ENCODE data around the gene C10orf62. TPM values are rescaled to one million over a fixed set of nuclear protein-coding genes. Genes with fewer than 3 reads are reported as not detected.

The C10orf62 gene
- total RNA-seq, 2 experiments from 2014 or later: not detected

DNA sequence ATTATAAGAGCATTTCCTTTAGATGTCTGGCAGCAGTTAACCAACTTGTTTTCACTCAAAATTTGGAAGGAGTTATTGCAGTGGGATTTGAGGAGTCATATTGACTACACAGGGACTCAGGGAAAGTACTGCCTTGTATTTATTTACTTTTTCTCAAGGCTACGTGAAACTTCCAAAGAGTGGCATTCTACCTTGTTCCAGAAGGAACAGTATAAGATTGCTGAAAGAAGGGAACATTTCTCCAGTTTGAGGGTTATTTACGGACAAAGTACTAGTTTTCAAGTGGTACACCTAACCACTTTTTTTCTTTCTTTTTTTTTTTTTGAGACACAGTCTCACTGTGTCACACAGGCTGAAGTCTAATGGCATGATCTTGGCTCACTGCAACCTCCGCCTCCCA lies 38.7 kb downstream of the C10orf62 start:
- POLR2A ChIA-PET: no interaction called here
- intact Hi-C loops (cut with micrococcal nuclease): no loop called here

DNA sequence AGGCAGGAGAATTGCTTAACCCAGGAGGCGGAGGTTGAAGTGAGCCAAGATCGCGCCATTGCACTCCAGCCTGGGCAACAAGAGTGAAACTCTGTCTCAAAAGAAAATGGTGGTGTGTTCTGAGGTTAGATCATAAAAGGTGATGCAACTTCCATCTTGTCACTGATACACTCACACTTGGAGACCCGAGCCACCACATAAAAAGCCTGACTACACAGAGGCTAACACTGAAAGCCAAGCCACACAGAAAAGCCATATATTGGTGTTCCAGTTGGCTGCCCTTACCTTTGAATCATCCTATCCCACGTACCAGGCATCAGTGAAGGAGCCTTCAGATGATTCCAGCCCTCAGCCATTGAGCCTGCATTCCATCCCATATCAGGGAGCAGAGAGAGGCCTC lies 39.8 kb downstream of the C10orf62 start:
- no peaks in the 10 kb centered on the region for H3K9me3 Mint-ChIP-seq
- no peak overlapping the region for H3K27ac Mint-ChIP-seq
- POLR2A ChIA-PET: no interaction called here
- intact Hi-C loops (cut with micrococcal nuclease): no loop called here
- DNase-seq (no peak), ATAC-seq (no peak)
- no peak overlapping the region for H3K4me3 Mint-ChIP-seq
- TF ChIP-seq, protein P1, sequence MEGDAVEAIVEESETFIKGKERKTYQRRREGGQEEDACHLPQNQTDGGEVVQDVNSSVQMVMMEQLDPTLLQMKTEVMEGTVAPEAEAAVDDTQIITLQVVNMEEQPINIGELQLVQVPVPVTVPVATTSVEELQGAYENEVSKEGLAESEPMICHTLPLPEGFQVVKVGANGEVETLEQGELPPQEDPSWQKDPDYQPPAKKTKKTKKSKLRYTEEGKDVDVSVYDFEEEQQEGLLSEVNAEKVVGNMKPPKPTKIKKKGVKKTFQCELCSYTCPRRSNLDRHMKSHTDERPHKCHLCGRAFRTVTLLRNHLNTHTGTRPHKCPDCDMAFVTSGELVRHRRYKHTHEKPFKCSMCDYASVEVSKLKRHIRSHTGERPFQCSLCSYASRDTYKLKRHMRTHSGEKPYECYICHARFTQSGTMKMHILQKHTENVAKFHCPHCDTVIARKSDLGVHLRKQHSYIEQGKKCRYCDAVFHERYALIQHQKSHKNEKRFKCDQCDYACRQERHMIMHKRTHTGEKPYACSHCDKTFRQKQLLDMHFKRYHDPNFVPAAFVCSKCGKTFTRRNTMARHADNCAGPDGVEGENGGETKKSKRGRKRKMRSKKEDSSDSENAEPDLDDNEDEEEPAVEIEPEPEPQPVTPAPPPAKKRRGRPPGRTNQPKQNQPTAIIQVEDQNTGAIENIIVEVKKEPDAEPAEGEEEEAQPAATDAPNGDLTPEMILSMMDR (IDR thresholded peaks at IDR 0.05): no peak
- CTCF ChIA-PET: interaction anchor here (0.7 kb wide), 1 partner anchor 17 kb away, joined by 3 read pairs; no protein-coding TSS in a partner anchor
- H3K36me3 Mint-ChIP-seq (ENCODE audit: low read depth): no peaks in the 10 kb centered on the region
- H3K4me1 Mint-ChIP-seq (ENCODE audit: low read depth): peaks cover 14% of the 10 kb centered on the region
- H3K27me3 Mint-ChIP-seq: no peaks in the 10 kb centered on the region

More for the DNA sequence above, 38.7 kb downstream of the C10orf62 start:
- no peaks in the 10 kb centered on the region for H3K36me3 Mint-ChIP-seq (ENCODE audit: low read depth)
- H3K27me3 Mint-ChIP-seq: no peaks in the 10 kb centered on the region
- H3K4me3 Mint-ChIP-seq: no peak overlapping the region
- ATAC-seq (no peak), DNase-seq (no peak)
- CTCF ChIA-PET: no interaction called here
- no peaks in the 10 kb centered on the region for H3K9me3 Mint-ChIP-seq
- no peak overlapping the region for H3K27ac Mint-ChIP-seq
- TF ChIP-seq, protein P1 (IDR thresholded peaks at IDR 0.05): no peak
- H3K4me1 Mint-ChIP-seq (ENCODE audit: low read depth): peaks cover 7% of the 10 kb centered on the region

DNA sequence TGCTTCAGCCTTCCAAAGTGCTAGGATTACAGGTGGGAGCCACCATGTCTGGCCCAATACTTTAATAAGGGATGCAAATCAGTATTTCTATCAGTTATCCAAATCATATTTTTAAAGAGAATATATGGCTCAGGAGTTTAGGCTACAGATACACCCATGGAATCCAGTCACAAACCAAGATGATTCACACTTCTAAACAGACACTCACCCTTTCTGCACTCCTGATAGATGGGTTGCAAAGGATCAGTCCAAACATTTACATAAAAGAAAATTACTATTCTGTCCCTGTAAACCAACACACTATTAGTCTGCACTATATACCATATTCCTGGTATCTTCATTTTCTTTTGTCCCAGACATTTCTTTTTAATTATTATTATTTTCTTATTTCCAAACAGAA lies 41.6 kb downstream of the C10orf62 start:
- Mint-ChIP-seq H3K36me3 (ENCODE audit: low read depth) (no peaks in the 10 kb centered on the region), H3K4me1 (ENCODE audit: low read depth) (peaks cover 14% of the 10 kb centered on the region), H3K27ac (no peak overlapping the region), H3K27me3 (no peaks in the 10 kb centered on the region), H3K4me3 (no peak overlapping the region), H3K9me3 (no peaks in the 10 kb centered on the region)
- CTCF ChIA-PET: no interaction called here
- intact Hi-C loops (cut with micrococcal nuclease): no loop called here
- POLR2A ChIA-PET: no interaction called here
- TF ChIP-seq, protein P1 (IDR thresholded peaks at IDR 0.05): no peak
- DNase-seq: no peak
- ATAC-seq: no peak

DNA sequence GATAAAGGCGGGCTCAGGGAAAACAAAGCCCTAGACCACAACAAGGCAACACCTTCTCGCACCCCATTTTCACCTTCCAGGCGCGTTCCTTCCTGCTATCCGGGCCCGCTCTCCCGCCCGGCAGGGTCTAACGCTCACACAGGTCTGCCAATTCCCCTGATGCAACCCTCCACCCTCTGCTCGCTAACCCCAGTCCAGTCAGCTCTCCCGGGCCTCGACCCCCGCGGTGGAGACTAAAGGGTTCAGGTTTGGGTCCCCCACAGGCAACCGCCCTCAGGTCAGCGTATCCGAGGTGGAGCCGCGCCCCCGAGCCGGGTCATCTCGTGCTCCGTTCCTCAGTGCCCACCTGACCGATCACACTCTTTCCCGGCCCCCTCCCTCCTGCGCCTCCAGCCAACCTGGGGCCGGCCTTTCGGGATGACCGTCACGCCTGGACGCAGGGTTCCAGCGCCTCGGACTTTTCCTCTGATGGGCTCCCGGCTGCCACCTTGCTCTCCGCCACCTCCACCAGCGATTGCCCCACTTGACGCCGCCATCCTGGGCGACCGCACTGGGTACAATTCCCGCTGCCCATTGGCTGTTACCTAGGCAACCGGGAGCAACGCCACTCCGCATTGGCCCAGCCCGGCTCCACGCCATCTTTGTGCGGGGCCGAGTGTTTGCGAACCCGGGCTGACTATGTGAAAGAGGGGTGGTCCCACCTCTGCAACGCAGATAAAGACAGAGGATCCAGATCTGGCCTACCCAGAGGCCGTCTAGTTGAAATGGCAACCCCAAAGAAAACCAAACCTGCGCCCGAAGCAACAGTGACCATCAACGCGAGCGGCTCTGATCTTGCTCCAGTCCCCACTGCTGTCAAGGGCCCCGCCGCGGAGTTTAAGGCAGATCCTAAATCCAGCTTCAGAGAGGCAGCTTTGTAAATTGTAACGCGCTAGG lies 43.7 kb downstream of the C10orf62 start, which contains the start of gene MORN4:
Gene MORN4 (minus strand): TSS at position 552 of the 936 bp plus-strand sequence. CDS start 13,847 bp downstream, outside the sequence.
- Mint-ChIP-seq H3K27ac (peak within 1 kb of the TSS; percentile 84), H3K36me3 (ENCODE audit: low read depth) (no peaks in the 10 kb centered on the region), H3K27me3 (no peaks in the 10 kb centered on the region), H3K9me3 (no peaks in the 10 kb centered on the region), H3K4me1 (ENCODE audit: low read depth) (peaks cover 14% of the 10 kb centered on the region), H3K4me3 (peak within 1 kb of the TSS; percentile 93)
- ChIA-PET CTCF (interaction anchor here (0.9 to 1.2 kb wide), 2 partner anchors 9 to 12 kb away, joined by 3 read pairs; no protein-coding TSS in a partner anchor), POLR2A (no interaction called here)
- DNase-seq (peak; percentile 93), ATAC-seq (peak; percentile 98)
- TF ChIP-seq, protein P1 (IDR thresholded peaks at IDR 0.05): no peak
- intact Hi-C loops (cut with micrococcal nuclease): no loop called here

DNA sequence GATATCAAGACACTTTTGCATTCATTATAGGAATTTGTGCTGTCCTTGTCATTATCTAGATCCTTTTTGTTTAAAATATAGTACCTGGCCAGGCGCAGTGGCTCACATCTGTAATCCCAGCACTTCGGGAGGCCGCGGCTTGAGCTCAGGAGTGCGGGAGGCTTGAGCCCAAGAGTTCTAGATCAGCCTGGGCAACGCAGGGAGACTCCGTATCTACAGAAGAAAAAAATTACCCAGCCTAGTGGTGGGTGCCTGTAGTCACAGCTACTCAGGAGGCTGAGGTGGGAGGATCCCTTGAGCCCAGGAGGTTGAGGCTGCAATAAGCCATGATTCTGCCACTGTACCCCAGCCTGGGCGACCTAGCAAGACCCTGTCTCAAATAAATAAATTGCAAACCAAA lies 44.4 kb downstream of the C10orf62 start:
- intact Hi-C loops (cut with micrococcal nuclease): no loop called here
- no peaks in the 10 kb centered on the region for H3K9me3 Mint-ChIP-seq
- no peaks in the 10 kb centered on the region for H3K27me3 Mint-ChIP-seq
- ATAC-seq (peak; percentile 47), DNase-seq (peak; percentile 39)
- H3K4me1 Mint-ChIP-seq (ENCODE audit: low read depth): peaks cover 14% of the 10 kb centered on the region
- TF ChIP-seq, protein P1 (IDR thresholded peaks at IDR 0.05): peak; percentile 62
- POLR2A ChIA-PET: no interaction called here
- H3K4me3 Mint-ChIP-seq: peak overlapping the region; percentile 93
- H3K27ac Mint-ChIP-seq: no peak overlapping the region
- CTCF ChIA-PET: interaction anchor here (0.9 to 1.2 kb wide), 2 partner anchors 9 to 11 kb away, joined by 3 read pairs; no protein-coding TSS in a partner anchor
- no peaks in the 10 kb centered on the region for H3K36me3 Mint-ChIP-seq (ENCODE audit: low read depth)

Data from activated CD8-positive, alpha-beta T cell treated with anti-CD3 and anti-CD28 coated beads for 36 hours (primary cell).